ENCODE results near the gene ACTMAP.
A peak's percentile ranks its signal among the peaks of the same experiment; 100 is the strongest.

The ACTMAP gene

DNA sequence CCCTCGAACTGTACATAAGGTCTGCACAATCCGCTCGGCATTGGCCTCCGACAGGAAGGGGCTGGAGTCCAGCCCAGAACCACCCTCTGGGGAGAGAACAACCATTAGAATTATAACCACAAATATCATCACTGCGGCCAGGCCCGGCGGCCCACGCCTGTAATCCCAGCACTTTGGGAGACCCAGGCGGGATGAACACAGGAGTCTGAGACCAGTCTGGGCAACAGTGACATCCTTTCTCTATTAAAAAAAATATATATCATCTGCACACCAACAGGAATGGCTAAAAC lies 45.0 kb downstream of the ACTMAP start:
- Mint-ChIP-seq H3K27me3 (no peaks in the 10 kb centered on the region), H3K36me3 (peaks cover 74% of the 10 kb centered on the region)
- no peak for ATAC-seq

DNA sequence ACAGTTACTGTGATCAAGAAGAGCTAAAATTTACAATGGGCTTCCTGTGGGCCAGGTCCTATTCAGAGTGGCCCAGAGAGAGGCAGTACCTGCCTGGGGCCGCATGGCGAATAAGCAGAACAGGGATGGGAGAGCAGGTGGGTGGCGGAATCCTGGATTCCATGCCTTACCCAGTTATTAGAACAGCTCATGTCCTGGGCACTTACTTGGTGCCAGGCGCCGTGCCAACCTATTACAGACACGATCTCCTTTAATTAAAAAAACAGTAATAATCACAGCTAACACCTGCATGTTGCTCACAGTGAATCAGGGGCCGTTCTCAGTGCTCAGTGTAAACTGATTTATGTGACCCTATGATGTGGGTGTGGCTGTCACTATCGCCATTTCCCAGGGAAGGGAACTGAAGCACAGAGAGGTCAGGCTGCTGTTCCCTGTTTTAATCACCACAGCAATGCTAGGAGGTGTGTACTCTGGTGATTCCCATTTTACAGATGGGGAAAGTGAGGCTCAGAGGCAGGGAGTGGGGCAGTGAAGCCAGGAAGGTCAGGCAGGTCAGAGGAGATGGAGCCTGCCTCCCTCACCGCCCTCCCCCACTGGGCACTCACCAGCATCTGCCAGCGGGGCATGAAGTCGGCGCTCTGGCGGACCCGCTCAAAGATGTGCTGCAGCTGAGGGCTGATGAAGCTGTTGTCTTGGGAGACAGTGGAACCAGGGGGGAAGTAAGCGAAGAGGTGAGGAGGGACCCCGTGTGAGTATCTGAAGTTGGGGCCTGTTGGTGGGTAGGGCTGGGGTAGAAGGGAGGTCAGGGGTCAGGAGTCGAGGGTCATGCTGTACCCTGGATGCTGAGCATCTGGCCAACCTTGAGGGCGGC lies 45.6 kb downstream of the ACTMAP start:
- no peak overlapping the region for H3K27ac Mint-ChIP-seq
- H3K4me3 Mint-ChIP-seq: no peak overlapping the region
- H3K9me3 Mint-ChIP-seq: no peaks in the 10 kb centered on the region
- ATAC-seq: no peak
- H3K27me3 Mint-ChIP-seq: no peaks in the 10 kb centered on the region
- H3K36me3 Mint-ChIP-seq: peaks cover 69% of the 10 kb centered on the region
- H3K4me1 Mint-ChIP-seq: no peaks in the 10 kb centered on the region

More for the DNA sequence above, 45.0 kb downstream of the ACTMAP start:
- no peak overlapping the region for H3K27ac Mint-ChIP-seq
- peaks cover under 1% of the 10 kb centered on the region for H3K4me1 Mint-ChIP-seq
- no peak overlapping the region for H3K4me3 Mint-ChIP-seq
- H3K9me3 Mint-ChIP-seq: no peaks in the 10 kb centered on the region

DNA sequence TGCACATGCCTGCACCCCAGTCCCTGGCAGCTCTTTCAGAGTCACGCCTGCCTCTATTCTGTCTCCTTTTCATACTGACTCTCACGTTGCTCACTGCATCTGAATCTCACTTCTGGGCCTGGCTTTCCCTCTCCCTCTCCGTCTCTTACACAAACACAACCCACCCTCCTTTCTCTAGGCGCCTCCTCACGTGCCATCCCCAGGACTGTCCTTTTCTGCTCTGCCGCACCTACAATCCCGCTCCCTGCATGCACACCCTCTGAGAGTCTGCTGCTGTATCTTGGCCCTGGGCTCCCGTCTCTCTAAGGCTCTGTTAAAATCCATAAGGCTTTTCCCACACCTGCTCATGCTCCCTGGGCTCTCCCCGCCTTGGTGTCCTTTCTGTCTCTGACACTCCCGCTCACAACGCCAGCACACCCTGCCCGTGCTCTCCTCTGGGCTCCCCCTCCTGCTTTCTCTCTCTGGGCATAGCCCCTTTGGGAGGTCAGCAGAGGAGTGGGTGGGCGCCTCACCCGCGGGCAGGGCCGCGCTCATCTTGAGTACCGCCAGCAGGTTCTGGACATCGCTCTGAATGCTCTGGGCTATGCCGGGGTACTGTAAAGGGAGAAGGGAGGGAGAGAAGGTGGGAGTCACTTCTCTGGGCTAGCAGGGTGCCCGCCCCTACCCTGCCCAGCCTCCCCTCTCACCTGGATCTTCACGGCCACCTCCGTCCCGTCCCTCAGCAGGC lies 47.1 kb downstream of the ACTMAP start:
- H3K4me1 Mint-ChIP-seq: no peaks in the 10 kb centered on the region
- H3K9me3 Mint-ChIP-seq: no peaks in the 10 kb centered on the region
- no peak overlapping the region for H3K4me3 Mint-ChIP-seq
- H3K27ac Mint-ChIP-seq: no peak overlapping the region
- H3K27me3 Mint-ChIP-seq: no peaks in the 10 kb centered on the region
- ATAC-seq: no peak
- H3K36me3 Mint-ChIP-seq: peaks cover 54% of the 10 kb centered on the region

DNA sequence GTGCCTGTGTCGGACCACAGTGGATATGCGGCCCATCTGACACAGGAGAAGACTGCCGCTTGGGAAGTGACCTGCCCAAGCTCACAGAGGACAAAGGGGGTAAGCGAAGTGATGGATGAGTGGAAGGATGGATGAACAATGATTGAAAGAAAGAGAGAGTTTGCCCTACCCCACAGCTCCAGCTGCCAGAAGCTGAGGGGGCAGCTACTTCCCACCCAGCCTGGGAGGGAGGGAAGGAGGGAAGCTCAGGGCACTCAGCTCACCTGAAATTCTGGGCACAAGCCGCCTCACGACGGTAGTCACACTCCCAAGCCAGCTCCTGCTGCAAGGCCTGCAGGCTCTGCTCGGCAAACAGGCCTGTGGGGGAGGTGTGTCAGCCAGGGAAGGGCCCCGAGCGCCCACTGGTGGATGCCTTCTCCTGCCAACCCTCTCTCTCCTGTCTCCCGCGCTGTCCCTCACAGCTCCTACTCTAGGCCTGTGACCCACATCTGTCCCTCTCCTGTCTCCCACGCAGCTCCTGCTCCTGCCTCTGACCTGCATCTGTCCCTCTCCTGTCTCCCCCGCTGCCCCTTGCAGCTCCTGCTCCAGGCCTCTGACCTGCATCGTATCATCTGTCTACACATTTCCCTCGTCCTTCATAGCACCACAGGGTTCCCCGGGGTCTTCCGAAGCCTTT lies 47.8 kb downstream of the ACTMAP start:
- H3K27me3 Mint-ChIP-seq: no peaks in the 10 kb centered on the region
- no peak overlapping the region for H3K4me3 Mint-ChIP-seq
- no peaks in the 10 kb centered on the region for H3K9me3 Mint-ChIP-seq
- H3K27ac Mint-ChIP-seq: no peak overlapping the region
- H3K36me3 Mint-ChIP-seq: peaks cover 53% of the 10 kb centered on the region
- no peaks in the 10 kb centered on the region for H3K4me1 Mint-ChIP-seq
- no peak for ATAC-seq

DNA sequence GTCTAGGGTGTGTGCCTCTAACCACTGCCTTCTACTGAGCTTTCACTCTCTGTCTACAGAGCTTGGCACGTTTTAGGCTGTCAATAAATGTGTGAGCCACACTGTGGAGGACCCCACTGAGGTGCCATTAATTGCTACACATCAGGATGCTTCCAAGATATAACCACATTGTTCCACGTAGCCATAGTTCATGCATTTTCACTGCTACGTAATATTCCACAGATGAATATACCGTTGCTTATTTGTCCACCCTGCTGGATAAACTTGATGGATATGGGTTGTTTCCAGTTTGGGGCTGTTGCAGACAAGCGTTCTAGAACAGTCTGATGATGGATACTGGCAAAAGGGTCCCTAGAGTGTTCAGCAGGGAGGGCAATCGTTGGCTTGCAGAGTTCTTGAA lies 48.5 kb downstream of the ACTMAP start:
- H3K27ac Mint-ChIP-seq: no peak overlapping the region
- H3K4me3 Mint-ChIP-seq: no peak overlapping the region
- peaks cover 48% of the 10 kb centered on the region for H3K36me3 Mint-ChIP-seq
- no peaks in the 10 kb centered on the region for H3K9me3 Mint-ChIP-seq
- no peak for ATAC-seq
- H3K4me1 Mint-ChIP-seq: no peaks in the 10 kb centered on the region
- H3K27me3 Mint-ChIP-seq: no peaks in the 10 kb centered on the region

DNA sequence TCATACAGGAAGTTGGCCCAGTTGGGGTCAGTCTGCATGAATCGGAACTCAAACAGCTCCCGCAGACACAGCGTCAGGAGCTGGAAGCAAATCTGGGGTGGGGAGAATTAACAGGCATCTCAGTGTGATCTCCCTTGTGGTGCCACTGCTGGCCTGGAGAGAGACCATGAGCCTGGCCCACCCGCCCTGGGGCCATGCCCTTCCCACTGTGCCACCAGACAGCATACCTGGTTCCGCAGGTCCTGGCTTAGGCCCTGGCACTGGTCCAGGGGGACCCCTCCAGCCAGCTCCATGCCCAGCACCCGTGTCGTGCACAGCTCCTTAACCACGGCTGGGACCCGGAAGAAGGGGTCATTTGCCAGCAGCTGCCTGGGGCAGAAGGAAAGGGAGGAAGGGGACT lies 50.2 kb downstream of the ACTMAP start:
- Mint-ChIP-seq H3K27me3 (no peaks in the 10 kb centered on the region), H3K27ac (no peak overlapping the region), H3K36me3 (peaks cover 38% of the 10 kb centered on the region), H3K4me3 (no peak overlapping the region), H3K9me3 (no peaks in the 10 kb centered on the region), H3K4me1 (no peaks in the 10 kb centered on the region)
- ATAC-seq: no peak

DNA sequence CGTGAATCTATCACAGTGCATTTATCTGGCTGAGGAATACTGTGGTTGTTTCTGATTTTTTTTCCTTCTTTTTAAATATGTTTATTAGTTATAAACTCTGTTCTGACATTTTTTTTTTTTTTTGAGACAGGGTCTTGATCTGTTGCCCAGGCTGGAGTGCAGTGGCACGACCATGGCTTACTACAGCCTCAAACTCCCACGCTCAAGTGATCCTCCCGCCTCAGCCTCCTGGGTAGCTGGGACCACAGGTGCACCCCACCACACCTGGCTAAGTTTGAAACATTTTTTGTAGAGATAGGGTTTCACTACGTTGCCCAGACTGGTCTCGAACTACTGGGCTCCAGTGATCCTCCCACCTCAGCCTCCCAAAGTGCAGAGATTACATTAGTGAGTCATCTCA lies 53.3 kb downstream of the ACTMAP start:
- Mint-ChIP-seq H3K9me3 (no peaks in the 10 kb centered on the region), H3K4me1 (no peaks in the 10 kb centered on the region), H3K27ac (no peak overlapping the region), H3K27me3 (no peaks in the 10 kb centered on the region), H3K4me3 (no peak overlapping the region), H3K36me3 (peaks cover 26% of the 10 kb centered on the region)
- no peak for ATAC-seq

DNA sequence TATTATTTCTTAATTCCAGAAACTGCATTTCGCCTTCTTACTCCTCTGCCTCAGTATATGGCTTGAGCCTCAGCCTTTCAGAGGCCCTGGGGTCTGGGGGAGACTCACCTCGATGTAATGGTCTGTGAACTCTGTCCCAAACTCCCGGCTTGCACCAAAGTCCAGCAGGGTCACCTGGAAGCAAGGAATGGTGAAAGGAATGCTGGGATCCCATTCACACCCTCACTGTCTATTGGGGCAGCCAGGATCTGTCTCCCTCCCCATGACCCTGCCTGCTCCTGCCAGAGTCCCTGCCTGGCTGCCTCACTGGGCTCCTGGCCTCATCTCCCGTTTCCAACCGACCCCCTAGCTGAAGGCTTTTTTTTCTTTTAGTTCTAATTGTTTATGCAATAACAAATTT lies 54.4 kb downstream of the ACTMAP start:
- Mint-ChIP-seq H3K36me3 (peaks cover 18% of the 10 kb centered on the region), H3K4me1 (peaks cover 10% of the 10 kb centered on the region), H3K4me3 (no peak overlapping the region), H3K27ac (no peak overlapping the region), H3K27me3 (no peaks in the 10 kb centered on the region), H3K9me3 (no peaks in the 10 kb centered on the region)
- ATAC-seq: no peak

DNA sequence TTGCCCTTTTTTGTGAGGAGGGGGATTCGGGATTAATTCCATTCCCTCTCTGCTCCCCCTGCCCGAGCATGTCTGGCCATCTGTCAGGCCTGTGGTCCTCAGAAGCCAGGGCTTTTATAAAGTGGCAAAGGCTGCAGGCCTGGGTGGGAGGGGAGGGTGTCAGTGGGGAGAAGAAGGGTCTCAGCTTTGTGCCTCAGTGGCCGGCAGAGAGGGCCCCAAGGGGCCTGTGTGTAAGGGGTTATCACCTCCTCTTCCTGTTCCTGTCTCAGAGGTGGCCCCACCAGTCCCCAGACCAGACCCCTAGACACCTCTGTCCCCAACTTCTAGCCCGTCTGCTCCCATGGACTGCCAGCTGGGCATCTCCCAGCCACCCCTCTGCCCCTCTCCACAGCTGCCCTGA lies 56.4 kb downstream of the ACTMAP start:
- no peaks in the 10 kb centered on the region for H3K9me3 Mint-ChIP-seq
- ATAC-seq: no peak
- peaks cover 10% of the 10 kb centered on the region for H3K4me1 Mint-ChIP-seq
- H3K4me3 Mint-ChIP-seq: no peak overlapping the region
- H3K36me3 Mint-ChIP-seq: peaks cover 14% of the 10 kb centered on the region
- H3K27ac Mint-ChIP-seq: peak overlapping the region; percentile 5
- no peaks in the 10 kb centered on the region for H3K27me3 Mint-ChIP-seq

DNA sequence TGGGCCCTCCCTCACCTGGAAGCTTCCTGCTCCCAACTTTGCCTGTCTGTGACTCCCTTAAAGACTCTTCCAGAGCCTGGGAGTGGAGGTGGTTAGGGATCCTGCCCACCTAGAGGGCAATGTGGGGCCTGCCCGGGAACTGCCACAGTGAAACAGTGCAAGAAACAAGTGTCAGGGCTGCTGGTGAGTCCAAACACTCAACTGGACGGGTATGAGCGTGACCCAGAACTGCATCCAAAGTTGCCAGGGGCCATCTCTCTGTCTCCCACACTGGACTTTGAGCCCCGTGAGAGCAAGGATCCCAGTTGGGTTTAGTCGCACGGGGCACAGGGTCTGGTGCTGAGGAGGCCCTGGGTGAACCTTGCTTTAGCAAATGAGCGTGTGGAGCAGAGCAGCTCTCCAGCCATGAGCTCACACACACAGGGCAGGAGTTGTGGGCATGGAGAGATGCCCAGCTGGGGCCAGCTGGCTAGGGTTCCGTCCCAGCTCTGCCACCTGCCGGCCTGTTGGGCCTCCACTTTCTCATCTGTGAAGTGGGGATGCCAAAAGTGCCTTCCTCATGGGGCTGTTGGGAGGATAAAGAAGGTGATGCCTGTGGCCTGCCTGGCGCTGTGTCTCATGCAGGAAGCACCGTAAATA lies 57.0 kb downstream of the ACTMAP start:
- Mint-ChIP-seq H3K4me1 (peaks cover 10% of the 10 kb centered on the region), H3K36me3 (peaks cover 14% of the 10 kb centered on the region), H3K4me3 (no peak overlapping the region), H3K27ac (peak overlapping the region; percentile 1), H3K27me3 (no peaks in the 10 kb centered on the region), H3K9me3 (no peaks in the 10 kb centered on the region)
- ATAC-seq: no peak

DNA sequence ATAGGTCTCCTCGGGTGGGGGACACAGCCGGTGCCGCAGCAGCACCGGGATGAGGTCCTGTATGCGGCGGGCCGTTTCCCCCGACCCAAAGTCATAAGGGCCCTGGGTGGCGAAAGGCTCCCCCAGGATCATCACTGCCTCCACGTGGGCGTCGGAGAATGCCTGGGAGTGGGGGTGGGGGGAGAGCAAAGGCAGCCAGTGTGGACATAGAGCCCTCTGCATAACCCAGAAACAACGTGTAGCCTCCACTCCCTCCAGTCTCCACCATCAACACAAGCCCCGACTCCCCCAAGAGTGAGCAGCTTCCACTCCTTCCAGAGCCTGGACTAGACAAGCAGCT lies 58.1 kb downstream of the ACTMAP start:
- Mint-ChIP-seq H3K4me3 (no peak overlapping the region), H3K4me1 (peaks cover 10% of the 10 kb centered on the region), H3K27ac (peak overlapping the region; percentile 1), H3K36me3 (peaks cover 14% of the 10 kb centered on the region), H3K9me3 (no peaks in the 10 kb centered on the region), H3K27me3 (no peaks in the 10 kb centered on the region)
- ATAC-seq: no peak

DNA sequence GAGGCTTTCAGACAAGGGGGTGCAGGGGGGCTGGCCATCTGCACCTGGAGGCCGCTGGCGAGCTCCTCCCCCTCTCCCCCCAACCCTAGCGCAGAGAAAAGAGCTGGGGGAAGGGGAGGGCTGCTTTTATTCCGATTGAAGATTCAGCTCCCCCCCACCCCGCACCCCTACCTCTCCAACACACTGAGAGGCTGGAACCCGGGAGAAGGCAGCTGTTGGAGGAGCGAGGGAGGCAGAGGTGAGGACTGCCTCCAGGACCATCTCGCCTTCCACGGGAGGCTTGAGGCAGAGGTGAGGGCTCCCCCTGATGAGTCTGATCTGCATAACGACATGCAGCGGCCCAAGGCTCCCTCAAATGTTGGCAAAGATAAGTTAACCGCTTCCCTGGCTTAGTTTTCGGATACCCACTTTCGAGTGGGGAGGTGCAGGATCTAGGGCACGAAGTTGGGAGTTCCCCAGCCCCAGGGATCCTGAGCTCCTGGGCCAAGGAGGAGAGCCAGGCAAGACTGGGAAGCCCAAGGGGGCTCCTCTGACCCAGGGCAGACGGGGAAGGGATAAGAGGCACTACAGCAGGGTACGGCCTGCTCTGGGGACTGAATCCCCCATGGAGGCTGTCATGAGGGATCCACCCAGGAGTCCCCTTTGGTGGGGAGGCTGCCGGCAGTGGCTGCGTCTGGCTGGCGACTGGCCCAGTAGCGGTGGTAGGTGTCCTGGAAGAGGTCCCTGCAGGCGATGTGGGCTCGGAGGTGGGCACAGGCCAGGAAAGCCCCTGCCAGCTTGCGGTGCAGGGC lies 58.7 kb downstream of the ACTMAP start:
- H3K4me1 Mint-ChIP-seq: peaks cover 10% of the 10 kb centered on the region
- H3K27me3 Mint-ChIP-seq: no peaks in the 10 kb centered on the region
- H3K27ac Mint-ChIP-seq: peak overlapping the region; percentile 83
- H3K36me3 Mint-ChIP-seq: peaks cover 14% of the 10 kb centered on the region
- H3K4me3 Mint-ChIP-seq: peak overlapping the region; percentile 92
- H3K9me3 Mint-ChIP-seq: no peaks in the 10 kb centered on the region
- no peak for ATAC-seq

Measured in stimulated activated memory B cell treated with anti-CD40 and anti-IgM and Interleukin-4, amounts not matched to agents 10 μg/mL and 1 μg/mL and 100 μg/mL, for 72 hours (primary cell).